Activated naive CD8-positive, alpha-beta T cell treated with anti-CD3 and anti-CD28 coated beads, Interleukin-2, amount 50 U/mL, for 16 hours (primary cell): ENCODE measurements around the gene TRAFD1.

Source experiments
- DNase-seq: peaks from one replicate; pipeline ENCODE4 v3.0.0-alpha.2; 2020; ENCODE audit warnings: low read depth, low spot score

Gene TRAFD1

DNA sequence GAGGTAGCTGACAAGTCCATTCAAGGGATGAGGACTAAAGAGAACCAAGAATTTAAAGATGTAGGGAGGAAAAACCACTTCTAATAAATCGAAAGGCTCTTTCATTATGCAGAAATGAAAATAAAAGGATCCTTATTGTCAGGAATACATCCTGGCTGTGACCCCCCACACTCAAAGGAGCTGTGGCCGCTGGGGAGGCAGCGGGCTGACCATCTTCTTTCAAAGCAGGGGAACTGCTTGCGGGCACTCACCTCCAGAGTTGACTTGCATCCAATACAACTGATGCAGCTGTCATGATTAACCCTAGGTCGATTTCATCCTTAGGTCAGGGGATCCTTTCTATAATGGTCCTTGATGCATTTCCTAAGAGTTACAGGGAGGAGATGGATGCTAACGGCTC, 35.3 kb downstream of the TRAFD1 start:
- DNase-seq = no peak

- DNase-seq = no peak
Observed at GRCh38 chr12:112161711-112162110, 36.4 kb downstream of the TRAFD1 start.

DNA sequence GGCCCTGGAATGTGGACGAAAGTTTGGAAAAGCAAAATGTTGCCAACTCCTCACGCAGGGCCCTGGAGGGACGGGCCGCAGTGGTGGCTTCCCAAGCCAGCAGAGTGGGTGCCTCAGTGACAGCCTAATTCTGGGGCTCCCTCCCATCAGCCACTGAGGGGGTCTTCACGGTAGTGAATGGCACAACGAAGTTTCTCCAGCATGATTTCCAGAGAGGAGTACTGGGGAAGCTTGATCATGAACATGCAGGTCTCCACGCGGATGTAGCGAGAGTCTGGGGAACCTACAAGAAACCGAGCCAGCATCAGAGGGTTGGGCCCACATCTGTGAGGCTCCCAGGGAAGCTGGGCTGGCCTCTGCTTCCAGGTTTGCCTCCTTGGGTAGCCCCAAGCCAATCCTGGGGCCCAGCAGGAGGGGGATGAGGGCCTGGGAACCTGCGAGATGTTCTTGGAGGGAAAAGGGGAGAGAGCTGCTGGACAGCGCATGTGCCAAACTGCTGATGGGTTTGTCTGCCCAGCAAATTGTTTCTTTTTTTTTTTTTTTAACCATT, 37.0 kb downstream of the TRAFD1 start:
- no peak for DNase-seq

- DNase-seq = no peak
Observed at GRCh38 chr12:112163056-112163455, 37.7 kb downstream of the TRAFD1 start.

- DNase-seq = no peak
Observed at GRCh38 chr12:112163471-112163991, 38.2 kb downstream of the TRAFD1 start.

GRCh38 chr12:112164011-112164660, 38.8 kb downstream of the TRAFD1 start:
- no peak for DNase-seq

GRCh38 chr12:112165624-112166023, 40.3 kb downstream of the TRAFD1 start:
- no peak for DNase-seq

GRCh38 chr12:112166051-112167015, 41.0 kb downstream of the TRAFD1 start:
- no peak for DNase-seq

GRCh38 chr12:112167031-112167461, 41.7 kb downstream of the TRAFD1 start:
- no peak for DNase-seq

DNA sequence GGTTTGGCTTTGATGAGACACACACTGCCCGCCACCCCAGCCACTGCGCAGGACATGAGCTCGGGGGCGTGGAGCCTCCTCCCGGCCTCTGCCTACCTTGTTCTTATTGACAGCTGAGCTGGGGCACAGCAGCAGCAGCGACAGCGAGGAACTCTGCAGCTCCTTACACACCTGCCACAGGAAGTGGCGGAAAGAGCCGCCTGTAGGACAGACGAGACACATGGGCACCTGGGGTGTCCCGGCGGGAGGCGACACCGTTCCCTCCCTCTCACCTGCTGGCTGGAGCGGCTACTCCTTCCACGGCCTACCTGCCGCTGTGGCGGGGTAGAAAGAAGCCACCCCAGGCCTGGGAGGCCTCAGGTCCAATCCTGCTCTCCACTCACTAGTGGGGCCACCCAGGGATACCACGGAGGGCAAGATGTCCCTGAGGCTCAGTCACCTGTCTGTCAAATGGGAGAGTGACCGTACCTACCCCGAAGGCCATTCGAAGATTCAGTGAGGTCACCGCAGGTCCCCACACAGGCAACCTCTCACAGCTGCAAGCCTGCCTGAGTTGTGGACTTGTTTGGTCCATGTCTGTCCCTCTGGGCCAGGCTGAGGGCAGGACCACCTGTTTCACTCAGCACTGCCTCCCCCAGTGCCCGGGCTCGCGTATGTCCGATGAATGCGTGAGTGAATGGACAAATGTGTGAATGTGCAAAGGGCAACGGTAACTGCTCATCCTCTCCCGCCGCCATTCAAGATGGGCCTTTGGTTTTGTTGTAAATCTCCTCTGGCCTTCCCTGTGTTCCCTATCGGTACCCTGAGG, 42.6 kb downstream of the TRAFD1 start:
- DNase-seq = no peak

GRCh38 chr12:112168561-112168971, 43.2 kb downstream of the TRAFD1 start:
- DNase-seq = no peak

GRCh38 chr12:112169161-112169872, 44.0 kb downstream of the TRAFD1 start:
- DNase-seq = no peak

GRCh38 chr12:112169966-112170365, 44.6 kb downstream of the TRAFD1 start:
- no peak for DNase-seq

DNA sequence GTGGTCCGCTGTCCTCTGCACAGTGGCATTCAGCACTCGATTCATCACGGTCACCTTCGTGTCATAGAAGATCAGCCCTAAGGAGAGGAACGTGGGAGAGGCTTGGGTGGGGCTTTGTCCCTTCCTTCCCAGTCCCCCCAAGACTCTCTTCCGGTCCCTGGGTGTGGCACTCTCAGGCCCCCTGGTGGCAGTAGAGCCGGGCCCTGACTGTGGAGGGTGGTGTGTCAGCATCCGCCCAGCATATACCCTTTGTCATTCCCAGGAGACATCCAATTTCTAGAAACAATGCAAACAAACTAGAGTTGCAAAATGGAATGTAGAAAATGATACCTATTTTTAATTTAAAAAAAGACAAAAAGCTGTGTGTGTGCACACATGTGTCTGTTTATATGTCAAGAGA, 45.0 kb downstream of the TRAFD1 start:
- no peak for DNase-seq

- DNase-seq = no peak
Observed at GRCh38 chr12:112170971-112171596, 45.7 kb downstream of the TRAFD1 start.

- no peak for DNase-seq
Observed at GRCh38 chr12:112172556-112173324, 47.4 kb downstream of the TRAFD1 start.

DNA sequence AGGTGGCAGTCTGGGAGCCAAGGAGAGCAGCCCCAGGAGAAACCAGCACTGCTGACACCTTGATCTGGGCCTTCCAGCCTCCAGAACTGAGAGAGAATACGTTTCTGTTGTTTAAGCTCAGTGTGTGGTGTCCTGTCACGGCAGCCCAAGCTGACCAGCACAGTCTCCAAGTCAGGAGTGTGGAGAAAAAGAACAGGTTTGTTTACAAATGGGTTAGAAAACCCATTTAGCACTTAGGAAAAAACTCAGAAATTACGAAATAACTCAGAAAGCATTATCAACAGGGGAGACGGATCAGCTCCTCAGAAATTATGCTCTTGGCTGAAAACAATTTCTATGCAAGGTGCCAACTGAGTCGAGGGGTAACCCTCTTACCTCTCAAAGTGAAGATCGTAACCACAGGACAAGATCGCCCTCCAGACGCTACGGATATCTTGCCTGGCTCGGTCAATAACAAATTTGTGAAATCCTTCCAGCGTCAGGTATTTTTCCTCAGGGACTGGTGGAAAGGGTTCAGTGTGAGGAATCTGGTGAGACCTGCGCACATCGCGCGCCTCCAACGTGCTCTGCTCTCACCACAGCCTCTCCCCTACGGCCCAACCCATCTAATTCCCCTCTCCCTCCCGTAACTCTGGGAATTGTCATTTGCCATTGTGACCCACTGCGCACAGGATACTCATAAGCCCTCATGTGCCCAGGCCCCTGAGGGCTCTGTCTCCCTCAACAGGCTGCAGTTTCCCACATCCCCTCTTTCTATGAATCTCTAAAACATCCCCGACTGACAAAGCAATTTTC, 50.2 kb downstream of the TRAFD1 start:
- DNase-seq = no peak

DNA sequence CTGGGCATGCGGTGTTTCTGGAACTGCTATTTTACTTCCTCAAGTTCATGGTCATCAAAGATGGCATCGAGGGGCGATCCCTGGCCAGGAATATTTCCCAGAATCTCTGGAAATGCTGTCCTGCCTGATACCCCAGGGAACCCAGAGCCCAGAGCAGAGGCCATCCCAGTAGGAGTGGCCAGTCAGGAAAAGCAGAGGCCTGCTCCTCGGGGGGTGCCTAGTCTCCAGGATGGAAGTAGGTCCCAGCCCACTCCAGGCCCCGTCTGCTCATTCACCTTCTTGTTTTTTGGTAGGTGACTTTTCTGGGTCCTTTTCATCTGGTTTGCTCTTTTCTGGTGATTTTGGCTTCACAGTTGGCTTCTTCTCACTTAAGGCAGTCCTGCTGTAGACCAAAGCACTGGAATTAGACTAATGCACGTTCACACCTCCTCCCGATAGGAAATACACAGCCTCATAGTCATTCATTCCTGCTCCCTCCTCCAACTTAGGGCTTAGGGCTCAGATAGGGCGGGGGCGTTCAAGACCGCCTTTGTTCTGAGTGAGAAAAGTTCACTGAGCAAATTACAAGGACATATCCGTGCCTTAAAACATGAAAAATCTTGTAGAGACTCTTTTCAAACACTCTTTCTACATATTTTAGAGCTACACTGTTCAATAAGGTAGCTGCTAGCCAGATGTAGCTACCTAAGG, 51.1 kb downstream of the TRAFD1 start:
- DNase-seq = no peak
